DOHH2 (cell line): ENCODE data around the gene TMPRSS9.
A peak's percentile ranks its signal among the peaks of the same experiment; 100 is the strongest.

Source experiments
- H3F3A ChIP-seq: fragments of 200-600 bp; sonication (generic), shearing (Covaris generic); 2 replicates; pipeline ENCODE4 v1.6.0; 2016; ENCODE audit warnings: antibody characterized with exemption, mild to moderate bottlenecking; ENCODE audit not compliant: control insufficient read depth, insufficient read depth
- H3K27ac ChIP-seq: fragments of 200-600 bp; sonication (generic); 2 replicates; pipeline ENCODE4 v1.5.1; 2014; ENCODE audit warnings: low read depth, mild to moderate bottlenecking, low read length, moderate library complexity
- H3K27me3 ChIP-seq: fragments of 200-600 bp; sonication (generic); 2 replicates; pipeline ENCODE4 v1.6.1; 2014; ENCODE audit warnings: mild to moderate bottlenecking, low read length, mixed read lengths; ENCODE audit not compliant: control insufficient read depth
- H3K36me3 ChIP-seq: fragments of 200-600 bp; sonication (generic); 2 replicates; pipeline ENCODE4 v1.6.1; 2014; ENCODE audit warnings: mild to moderate bottlenecking, low read length, moderate library complexity, mixed read lengths; ENCODE audit not compliant: control insufficient read depth
- H3K4me1 ChIP-seq: fragments of 200-600 bp; sonication (generic); 2 replicates; pipeline ENCODE4 v1.6.1; 2014; ENCODE audit warnings: mild to moderate bottlenecking, low read length, mixed read lengths; ENCODE audit not compliant: control insufficient read depth
- H3K4me2 ChIP-seq: fragments of 200-600 bp; sonication (generic); 2 replicates; pipeline ENCODE4 v1.6.0; 2014; ENCODE audit warnings: mild to moderate bottlenecking, low read length, moderate library complexity
- H3K4me3 ChIP-seq: fragments of 200-600 bp; sonication (generic); 2 replicates; pipeline ENCODE4 v1.5.1; 2014; ENCODE audit warnings: mild to moderate bottlenecking, low read length, mixed read lengths
- H3K79me2 ChIP-seq: fragments of 200-600 bp; sonication (generic); 2 replicates; pipeline ENCODE4 v1.6.1; 2014; ENCODE audit warnings: mild to moderate bottlenecking, low read length, mixed read lengths; ENCODE audit not compliant: control insufficient read depth
- H3K9me2 ChIP-seq: fragments of 200-600 bp; sonication (generic); replicated peaks from 2 replicates; pipeline ENCODE4 v1.6.1; 2014; ENCODE audit warnings: mild to moderate bottlenecking, low read length, mixed read lengths; ENCODE audit not compliant: control insufficient read depth
- H3K9me3 ChIP-seq: fragments of 200-600 bp; sonication (generic); 2 replicates; pipeline ENCODE4 v1.6.1; 2014; ENCODE audit warnings: antibody characterized with exemption, low read length, mixed read lengths; ENCODE audit not compliant: control insufficient read depth, insufficient read depth
- H4K20me1 ChIP-seq: fragments of 200-600 bp; sonication (generic); 2 replicates; pipeline ENCODE4 v1.6.0; 2014; ENCODE audit warnings: low read depth, mild to moderate bottlenecking, antibody characterized with exemption, low read length, moderate library complexity; ENCODE audit not compliant: control insufficient read depth, insufficient read depth
- EZH2phosphoT487 ChIP-seq: fragments of 200-600 bp; sonication (generic); IDR thresholded peaks from 2 replicates; pipeline ENCODE4 v1.6.1; 2017; ENCODE audit warnings: borderline replicate concordance, mild to moderate bottlenecking, antibody characterized with exemption, low read length, moderate library complexity, mixed read lengths
- TF ChIP-seq, protein P1 (sequence below): fragments of 200-600 bp; sonication (generic); IDR thresholded peaks from one replicate; pipeline ENCODE4 v1.5.1; 2014; ENCODE audit warnings: antibody characterized with exemption, mild to moderate bottlenecking, low read depth, low read length; ENCODE audit not compliant: poor library complexity, severe bottlenecking

The TMPRSS9 gene

DNA sequence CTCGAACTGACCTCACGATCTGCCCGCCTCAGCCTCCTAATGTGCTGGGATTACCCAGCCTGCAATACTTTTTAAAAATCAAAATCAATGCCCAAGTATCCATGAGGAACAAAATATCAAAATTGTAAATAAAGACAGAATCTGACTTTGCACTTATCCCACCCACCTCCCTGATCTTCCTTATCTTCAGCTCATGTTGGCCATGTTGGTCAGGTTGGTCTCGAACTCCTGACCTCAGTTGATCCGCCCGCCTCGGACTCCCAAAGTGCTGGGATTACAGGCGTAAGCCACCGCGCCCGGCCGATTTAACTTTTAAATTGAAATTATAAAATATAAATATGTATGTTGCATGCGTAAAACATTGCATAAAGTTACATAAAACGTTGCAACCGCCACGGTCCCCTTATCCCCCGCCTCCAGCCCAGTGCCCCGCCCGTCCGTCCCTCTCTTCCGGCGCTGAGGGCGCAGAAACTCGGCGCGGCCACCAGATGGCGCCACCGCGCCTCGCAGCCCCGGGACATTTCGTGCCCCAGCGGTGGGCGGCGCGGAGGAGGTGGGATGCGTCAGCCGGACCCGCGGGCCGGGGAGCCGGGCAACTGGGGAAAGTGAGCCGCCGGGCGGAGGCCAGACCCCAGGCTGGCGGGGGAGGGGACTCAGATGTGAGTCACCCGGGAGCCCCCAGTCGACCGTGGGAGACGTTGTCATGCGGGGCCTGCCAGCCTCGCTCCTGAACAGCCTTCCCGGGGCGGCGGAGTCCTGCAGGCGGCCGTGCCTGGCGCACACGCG, 114.4 kb downstream of the TMPRSS9 start:
- Histone ChIP-seq H3K9me2 (no peaks in the 10 kb centered on the region), H3K79me2 (peaks cover 40% of the 10 kb centered on the region), H3K4me1 (peaks cover 30% of the 10 kb centered on the region), H3K4me2 (peak overlapping the region; percentile 92), H4K20me1 (peaks cover 10% of the 10 kb centered on the region; the same call in 1 of the 2 replicates), H3K9me3 (no peaks in the 10 kb centered on the region), H3K27ac (peak overlapping the region; percentile 40), H3K27me3 (no peaks in the 10 kb centered on the region), H3K4me3 (peak overlapping the region; percentile 99), H3F3A (peaks cover 24% of the 10 kb centered on the region), H3K36me3 (peaks cover 30% of the 10 kb centered on the region)
- TF ChIP-seq, protein P1, sequence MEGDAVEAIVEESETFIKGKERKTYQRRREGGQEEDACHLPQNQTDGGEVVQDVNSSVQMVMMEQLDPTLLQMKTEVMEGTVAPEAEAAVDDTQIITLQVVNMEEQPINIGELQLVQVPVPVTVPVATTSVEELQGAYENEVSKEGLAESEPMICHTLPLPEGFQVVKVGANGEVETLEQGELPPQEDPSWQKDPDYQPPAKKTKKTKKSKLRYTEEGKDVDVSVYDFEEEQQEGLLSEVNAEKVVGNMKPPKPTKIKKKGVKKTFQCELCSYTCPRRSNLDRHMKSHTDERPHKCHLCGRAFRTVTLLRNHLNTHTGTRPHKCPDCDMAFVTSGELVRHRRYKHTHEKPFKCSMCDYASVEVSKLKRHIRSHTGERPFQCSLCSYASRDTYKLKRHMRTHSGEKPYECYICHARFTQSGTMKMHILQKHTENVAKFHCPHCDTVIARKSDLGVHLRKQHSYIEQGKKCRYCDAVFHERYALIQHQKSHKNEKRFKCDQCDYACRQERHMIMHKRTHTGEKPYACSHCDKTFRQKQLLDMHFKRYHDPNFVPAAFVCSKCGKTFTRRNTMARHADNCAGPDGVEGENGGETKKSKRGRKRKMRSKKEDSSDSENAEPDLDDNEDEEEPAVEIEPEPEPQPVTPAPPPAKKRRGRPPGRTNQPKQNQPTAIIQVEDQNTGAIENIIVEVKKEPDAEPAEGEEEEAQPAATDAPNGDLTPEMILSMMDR = peak; percentile 89
- TF ChIP-seq EZH2phosphoT487 = no peak

DNA sequence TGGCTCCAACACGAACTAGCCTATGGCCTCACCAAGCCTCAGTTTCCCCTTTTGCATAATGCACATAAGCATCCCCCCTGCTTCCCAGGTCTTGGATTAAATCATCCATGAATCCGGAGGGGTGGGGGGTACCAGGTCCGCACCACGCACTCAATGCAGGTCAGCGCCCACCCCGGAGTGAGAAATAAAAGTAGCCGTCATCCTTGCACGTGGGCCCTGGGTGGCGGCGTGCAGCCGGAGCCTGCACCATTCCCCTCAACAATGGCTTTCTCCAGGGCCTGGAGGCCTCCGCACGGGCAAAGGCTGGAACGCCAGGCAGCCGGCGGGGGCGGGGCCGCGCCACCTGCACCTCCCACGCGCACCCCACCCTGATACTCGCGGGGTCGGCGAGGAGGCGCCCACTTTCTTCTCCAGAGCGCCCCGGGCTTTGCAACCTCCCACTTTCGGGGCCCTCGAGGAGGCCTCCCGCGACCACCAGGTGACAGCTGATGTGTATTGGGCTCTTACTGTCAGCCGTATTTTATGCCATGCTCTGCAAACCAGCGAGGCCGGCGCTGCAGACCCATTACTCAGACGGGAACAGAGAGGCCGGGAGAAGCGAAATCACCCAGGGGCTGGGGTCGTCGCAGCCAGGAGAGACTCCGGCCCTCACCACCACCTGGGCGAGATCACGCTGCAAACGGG, 115.1 kb downstream of the TMPRSS9 start:
- Histone ChIP-seq H3K4me2 (peak overlapping the region; percentile 92), H3K9me2 (no peaks in the 10 kb centered on the region), H3K9me3 (no peaks in the 10 kb centered on the region)

More for the DNA sequence above, 115.1 kb downstream of the TMPRSS9 start:
- TF ChIP-seq, protein P1 = no peak
- no peak for TF ChIP-seq EZH2phosphoT487
- Histone ChIP-seq H4K20me1 (peaks cover 10% of the 10 kb centered on the region; the same call in 1 of the 2 replicates), H3K4me3 (peak overlapping the region; percentile 99), H3F3A (peaks cover 24% of the 10 kb centered on the region), H3K36me3 (peaks cover 30% of the 10 kb centered on the region), H3K27me3 (no peaks in the 10 kb centered on the region), H3K27ac (peak overlapping the region; percentile 40), H3K79me2 (peaks cover 40% of the 10 kb centered on the region), H3K4me1 (peaks cover 33% of the 10 kb centered on the region)
